Ascending aorta (tissue), 2 donors: ENCODE results near the gene AP3B1. TPM values are rescaled to one million over a fixed set of nuclear protein-coding genes. Genes with fewer than 3 reads are reported as not detected.

Source experiments
- DNase-seq, 2 donors: peaks; one replicate each; pipeline ENCODE4 v3.0.0-alpha.2; 2019; ENCODE audit warnings: low spot score in 2 of 2
- H3K27ac ChIP-seq, 2 donors: fragments of 200-600 bp; sonication (generic); one replicate each; pipeline ENCODE4 v1.5.1; 2016 to 2017; ENCODE audit warnings: mild to moderate bottlenecking in 1 of 2
- H3K27me3 ChIP-seq: fragments of 200-600 bp; sonication (generic); one replicate; pipeline ENCODE4 v1.5.1; 2017
- H3K36me3 ChIP-seq, 2 donors: fragments of 200-600 bp; sonication (generic); one replicate each; pipeline ENCODE4 v1.5.1; 2016
- H3K4me1 ChIP-seq, 2 donors: fragments of 200-600 bp; sonication (generic); one replicate each; pipeline ENCODE4 v1.5.1; 2016 to 2017; ENCODE audit warnings: mild to moderate bottlenecking in 1 of 2
- H3K4me3 ChIP-seq, 2 donors: fragments of 200-600 bp; sonication (generic); one replicate each; pipeline ENCODE4 v1.5.1; 2016 to 2017; ENCODE audit warnings: mild to moderate bottlenecking in 1 of 2
- H3K9me3 ChIP-seq, 2 donors: fragments of 200-600 bp; sonication (generic); one replicate each; pipeline ENCODE4 v1.5.1; 2016
- CTCF ChIP-seq, 3 experiments: fragments of 200-600 bp in 2 of 3; fragments of 450-650 bp in 1 of 3; sonication (generic) in 2 of 3; IDR thresholded peaks; one replicate each; pipeline ENCODE4 v1.5.1; 2016 to 2019; ENCODE audit warnings: antibody characterized with exemption in 3 of 3, mild to moderate bottlenecking in 1 of 3, moderate library complexity in 1 of 3
- intact Hi-C: fragments of 100-400 bp; cut with DNase I; formaldehyde crosslinking; loops from one replicate; pipeline ENCODE4 v1.15.1; 2023
- total RNA-seq: library from RNA; depleted of rRNA; stranded (reverse); fragments of >200 nt; gene quantifications from one replicate; pipeline ENCODE4 v1.1.0, GENCODE V29; 2016

Gene AP3B1
- total RNA-seq, 1 donor from 2014 or later, result 37.3 TPM

GRCh38 chr5:77984587-77984986, 309.9 kb downstream of the AP3B1 start:
- intact Hi-C loops, result no loop called here
- DNase-seq, result no peak
- no peak overlapping the region for H3K4me3 ChIP-seq
- no peaks in the 10 kb centered on the region for H3K9me3 ChIP-seq
- peaks cover 0 to 20% of the 10 kb centered on the region in 2 donors for H3K4me1 ChIP-seq
- no peaks in the 10 kb centered on the region for H3K27me3 ChIP-seq
- peak overlapping the region; percentile 47 to 76 for H3K27ac ChIP-seq
- no peak for TF ChIP-seq CTCF (IDR thresholded peaks at IDR 0.05)
- no peaks in the 10 kb centered on the region for H3K36me3 ChIP-seq

GRCh38 chr5:77983482-77984199, 310.9 kb downstream of the AP3B1 start:
- H3K9me3 ChIP-seq, result no peaks in the 10 kb centered on the region
- H3K4me3 ChIP-seq, result no peak overlapping the region
- H3K4me1 ChIP-seq, result peaks cover 0 to 20% of the 10 kb centered on the region in 2 donors
- no peaks in the 10 kb centered on the region for H3K27me3 ChIP-seq
- no peaks in the 10 kb centered on the region for H3K36me3 ChIP-seq
- H3K27ac ChIP-seq, result peak overlapping the region; percentile 47 to 76
- intact Hi-C loops, result no loop called here
- no peak for TF ChIP-seq CTCF (IDR thresholded peaks at IDR 0.05)
- no peak for DNase-seq

- no peaks in the 10 kb centered on the region for H3K9me3 ChIP-seq
- no peak overlapping the region for H3K27ac ChIP-seq
- no peaks in the 10 kb centered on the region for H3K27me3 ChIP-seq
- TF ChIP-seq CTCF (IDR thresholded peaks at IDR 0.05), result no peak
- H3K36me3 ChIP-seq, result no peaks in the 10 kb centered on the region
- intact Hi-C loops, result no loop called here
- H3K4me1 ChIP-seq, result peaks cover 0 to 20% of the 10 kb centered on the region in 2 donors
- DNase-seq, result no peak
- H3K4me3 ChIP-seq, result no peak overlapping the region
Measured at GRCh38 chr5:77981820-77982219, 312.7 kb downstream of the AP3B1 start.

GRCh38 chr5:77974576-77974975, 319.9 kb downstream of the AP3B1 start:
- no peak overlapping the region for H3K27ac ChIP-seq
- H3K27me3 ChIP-seq, result no peaks in the 10 kb centered on the region
- DNase-seq, result no peak
- H3K4me1 ChIP-seq, result peaks cover 5 to 9% of the 10 kb centered on the region in 2 donors
- H3K4me3 ChIP-seq, result no peak overlapping the region
- intact Hi-C loops, result no loop called here
- TF ChIP-seq CTCF (IDR thresholded peaks at IDR 0.05), result no peak
- no peaks in the 10 kb centered on the region for H3K36me3 ChIP-seq
- H3K9me3 ChIP-seq, result no peaks in the 10 kb centered on the region

GRCh38 chr5:77973253-77973609, 321.3 kb downstream of the AP3B1 start:
- no peaks in the 10 kb centered on the region for H3K9me3 ChIP-seq
- peak overlapping the region; percentile 55 to 75 for H3K4me3 ChIP-seq
- TF ChIP-seq CTCF (IDR thresholded peaks at IDR 0.05), result no peak
- no peak for DNase-seq
- peaks cover 5 to 9% of the 10 kb centered on the region in 2 donors for H3K4me1 ChIP-seq
- no peak overlapping the region for H3K27ac ChIP-seq
- no peaks in the 10 kb centered on the region for H3K27me3 ChIP-seq
- intact Hi-C loops, result no loop called here
- H3K36me3 ChIP-seq, result no peaks in the 10 kb centered on the region
